Vagina (tissue), 2 donors: ENCODE results near the gene SLC2A4RG.

Experiments used
- CTCF ChIP-seq, 3 experiments: fragments of 450-650 bp in 2 of 3; fragments of 200-600 bp in 1 of 3; sonication (generic) in 1 of 3; IDR thresholded peaks; one replicate each; pipeline ENCODE4 v1.5.1; 2017 to 2019; ENCODE audit warnings: antibody characterized with exemption in 3 of 3, mild to moderate bottlenecking in 2 of 3, moderate library complexity in 2 of 3
- POLR2A ChIP-seq, 2 donors: fragments of 450-650 bp; IDR thresholded peaks; one replicate each; pipeline ENCODE4 v1.6.1; 2017; ENCODE audit warnings: antibody characterized with exemption in 2 of 2, mild to moderate bottlenecking in 2 of 2, moderate library complexity in 2 of 2

DNA sequence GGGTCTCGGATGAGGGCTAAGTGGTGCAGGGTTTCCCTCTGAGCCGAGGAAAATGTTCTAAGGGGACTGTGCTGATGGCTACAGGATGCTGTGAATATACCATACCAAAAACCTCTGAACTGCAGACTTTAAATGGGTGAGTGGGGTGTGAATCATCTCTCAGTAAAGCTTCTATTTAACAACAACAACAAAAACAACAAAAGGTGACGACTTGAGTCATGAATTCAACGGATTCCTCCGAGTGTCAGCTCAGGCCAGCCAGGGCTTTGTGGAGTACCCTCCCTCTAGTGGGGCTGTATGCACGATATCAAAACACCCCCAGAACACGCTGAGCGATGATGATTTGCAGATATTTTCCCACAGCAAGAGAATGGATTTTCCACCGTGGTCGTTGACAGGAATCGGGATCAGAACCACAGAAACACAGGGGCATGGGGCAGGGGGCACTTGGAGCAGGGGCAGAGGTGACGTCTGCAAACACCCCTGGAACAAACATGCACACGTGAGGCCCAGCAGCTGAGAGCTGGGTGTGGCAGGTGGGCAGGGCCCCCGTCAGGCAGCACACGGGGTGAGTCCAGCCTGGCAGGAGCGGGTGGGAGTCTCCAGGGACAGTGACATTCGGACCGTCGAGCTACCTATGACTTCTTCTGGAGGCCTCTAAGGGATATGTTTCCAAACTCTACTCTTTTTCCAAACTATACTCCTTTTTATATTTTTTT is 38.6 kb downstream of the SLC2A4RG start:
- no peak for TF ChIP-seq CTCF (IDR thresholded peaks at IDR 0.05)
- no peak for TF ChIP-seq POLR2A (IDR thresholded peaks at IDR 0.05)
